PFSK-1 (cell line): ENCODE measurements around the gene DDX56.

ENCODE experiments used
- FOXP2 ChIP-seq: optimal IDR thresholded peaks from 2 replicates; pipeline ENCODE3; 2011; ENCODE audit warnings: borderline replicate concordance, control low read depth, inconsistent platforms; ENCODE audit not compliant: insufficient read depth; ENCODE audit errors: extremely low read length, extremely low read depth
- POLR2AphosphoS5 ChIP-seq: IDR thresholded peaks from 2 replicates; pipeline ENCODE4 v1.6.1; 2012; ENCODE audit warnings: low read depth, mild to moderate bottlenecking, control low read depth, low read length, moderate library complexity
- SIN3A ChIP-seq: IDR thresholded peaks from 2 replicates; pipeline ENCODE4 v1.6.1; 2012; ENCODE audit warnings: mild to moderate bottlenecking, low read length, moderate library complexity, borderline replicate concordance; ENCODE audit not compliant: insufficient read depth
- TAF1 ChIP-seq: IDR thresholded peaks from 2 replicates; pipeline ENCODE4 v1.6.1; 2012; ENCODE audit warnings: low read length, control low read depth, borderline replicate concordance; ENCODE audit not compliant: insufficient read depth
- TF ChIP-seq, protein P1 (sequence below), 2 experiments: IDR thresholded peaks; 2 replicates each; pipeline versions ENCODE4 v1.6.1 to v1.8.0; 2011 to 2012; ENCODE audit warnings: low read depth in 2 of 2, low read length in 2 of 2, control low read depth in 1 of 2, inconsistent platforms in 1 of 2, mild to moderate bottlenecking in 1 of 2, moderate library complexity in 1 of 2; ENCODE audit not compliant: insufficient read depth in 1 of 2

The DDX56 gene

DNA sequence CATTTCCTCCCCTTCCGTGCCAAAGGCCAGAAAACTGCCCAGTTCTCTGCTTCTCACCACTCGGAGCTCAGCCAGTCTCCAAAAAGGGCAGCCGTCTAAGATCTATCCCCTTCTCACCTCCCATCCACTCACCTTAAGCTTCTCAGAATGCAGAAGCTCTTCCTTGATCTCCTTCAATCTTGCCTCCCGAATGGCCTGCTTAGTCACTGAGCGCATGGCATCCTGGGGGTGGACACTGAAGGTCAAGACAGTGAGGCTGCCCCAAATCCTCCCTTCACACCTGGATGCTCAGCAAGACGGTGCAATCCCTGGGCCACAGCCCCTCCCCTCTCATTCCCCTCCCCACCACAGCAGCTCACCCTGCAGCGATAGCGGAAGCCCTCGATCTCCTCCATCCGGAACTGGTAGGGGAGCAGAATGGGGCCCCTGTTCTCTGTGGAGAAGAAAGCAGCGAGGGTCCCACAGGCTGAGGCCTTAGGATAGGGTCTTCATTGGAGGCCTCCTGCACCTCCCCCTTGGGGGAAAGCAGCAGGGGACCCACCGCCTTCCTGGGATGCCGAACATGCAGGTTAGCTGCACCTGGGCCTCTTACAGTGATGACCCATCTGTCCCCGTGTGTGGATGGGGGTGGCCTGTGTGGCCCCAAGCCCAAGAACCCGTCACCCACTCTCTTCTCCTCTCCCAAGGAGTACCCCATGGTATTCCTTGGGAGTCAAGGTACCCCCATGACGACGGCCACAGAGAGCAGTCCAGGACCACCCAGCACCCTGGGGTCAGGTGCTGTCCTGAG is 4.7 kb downstream of the DDX56 start:
- no peak for TF ChIP-seq FOXP2
- no peak for TF ChIP-seq POLR2AphosphoS5
- TF ChIP-seq, protein P1, sequence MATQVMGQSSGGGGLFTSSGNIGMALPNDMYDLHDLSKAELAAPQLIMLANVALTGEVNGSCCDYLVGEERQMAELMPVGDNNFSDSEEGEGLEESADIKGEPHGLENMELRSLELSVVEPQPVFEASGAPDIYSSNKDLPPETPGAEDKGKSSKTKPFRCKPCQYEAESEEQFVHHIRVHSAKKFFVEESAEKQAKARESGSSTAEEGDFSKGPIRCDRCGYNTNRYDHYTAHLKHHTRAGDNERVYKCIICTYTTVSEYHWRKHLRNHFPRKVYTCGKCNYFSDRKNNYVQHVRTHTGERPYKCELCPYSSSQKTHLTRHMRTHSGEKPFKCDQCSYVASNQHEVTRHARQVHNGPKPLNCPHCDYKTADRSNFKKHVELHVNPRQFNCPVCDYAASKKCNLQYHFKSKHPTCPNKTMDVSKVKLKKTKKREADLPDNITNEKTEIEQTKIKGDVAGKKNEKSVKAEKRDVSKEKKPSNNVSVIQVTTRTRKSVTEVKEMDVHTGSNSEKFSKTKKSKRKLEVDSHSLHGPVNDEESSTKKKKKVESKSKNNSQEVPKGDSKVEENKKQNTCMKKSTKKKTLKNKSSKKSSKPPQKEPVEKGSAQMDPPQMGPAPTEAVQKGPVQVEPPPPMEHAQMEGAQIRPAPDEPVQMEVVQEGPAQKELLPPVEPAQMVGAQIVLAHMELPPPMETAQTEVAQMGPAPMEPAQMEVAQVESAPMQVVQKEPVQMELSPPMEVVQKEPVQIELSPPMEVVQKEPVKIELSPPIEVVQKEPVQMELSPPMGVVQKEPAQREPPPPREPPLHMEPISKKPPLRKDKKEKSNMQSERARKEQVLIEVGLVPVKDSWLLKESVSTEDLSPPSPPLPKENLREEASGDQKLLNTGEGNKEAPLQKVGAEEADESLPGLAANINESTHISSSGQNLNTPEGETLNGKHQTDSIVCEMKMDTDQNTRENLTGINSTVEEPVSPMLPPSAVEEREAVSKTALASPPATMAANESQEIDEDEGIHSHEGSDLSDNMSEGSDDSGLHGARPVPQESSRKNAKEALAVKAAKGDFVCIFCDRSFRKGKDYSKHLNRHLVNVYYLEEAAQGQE (IDR thresholded peaks at IDR 0.05; ENCODE audit: insufficient read depth in 1 of 2, low read depth in 2 of 2, low read length in 2 of 2): no peak
- no peak for TF ChIP-seq SIN3A
- TF ChIP-seq TAF1: no peak

DNA sequence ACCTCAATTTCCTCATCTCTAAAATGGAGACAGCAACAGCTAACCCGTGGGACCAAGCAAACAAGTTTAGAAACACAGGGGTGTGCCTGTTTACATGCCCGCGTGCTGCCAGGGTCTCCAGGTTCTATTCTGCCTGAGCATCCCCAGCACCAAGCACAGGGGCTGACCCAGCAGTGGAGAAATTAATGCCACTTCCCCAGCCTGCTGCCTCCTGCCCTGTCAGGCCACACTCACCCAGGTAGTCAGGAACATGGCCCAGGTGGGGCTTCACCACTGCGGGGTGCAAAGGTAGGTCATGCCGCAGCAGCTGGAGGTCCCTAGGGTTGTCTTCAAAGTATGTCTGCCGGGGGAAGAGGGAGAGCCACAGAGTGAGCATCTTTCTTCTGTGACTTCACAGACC is 5.8 kb downstream of the DDX56 start:
- 0 out of 2 replicates have a peak, but pooled peaks have one; percentile 14 for TF ChIP-seq POLR2AphosphoS5
- TF ChIP-seq, protein P1 (IDR thresholded peaks at IDR 0.05; ENCODE audit: insufficient read depth in 1 of 2, low read depth in 2 of 2, low read length in 2 of 2): no peak

DNA sequence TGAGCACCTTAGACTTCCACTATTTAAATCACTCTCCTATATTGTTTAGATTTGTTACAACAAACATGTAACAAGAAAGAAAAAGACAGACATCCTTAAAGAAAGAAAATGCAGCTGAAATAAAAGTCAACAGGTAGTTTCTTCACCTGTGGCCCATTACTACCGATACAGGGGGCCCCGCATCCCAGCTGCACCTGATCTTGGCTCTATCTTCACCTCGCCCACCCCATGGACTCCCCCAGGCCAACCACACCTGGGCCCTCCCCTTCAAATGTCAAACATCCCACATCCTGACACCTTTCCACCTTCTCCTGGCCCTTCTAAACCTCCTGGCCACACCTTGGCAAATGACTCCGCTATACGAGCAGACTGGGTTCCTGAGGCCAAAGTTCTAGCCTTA is 7.0 kb downstream of the DDX56 start:
- TF ChIP-seq TAF1: no peak
- TF ChIP-seq FOXP2: no peak
- no peak for TF ChIP-seq SIN3A
- no peak for TF ChIP-seq POLR2AphosphoS5
- TF ChIP-seq, protein P1 (IDR thresholded peaks at IDR 0.05; ENCODE audit: insufficient read depth in 1 of 2, low read depth in 2 of 2, low read length in 2 of 2): no peak

DNA sequence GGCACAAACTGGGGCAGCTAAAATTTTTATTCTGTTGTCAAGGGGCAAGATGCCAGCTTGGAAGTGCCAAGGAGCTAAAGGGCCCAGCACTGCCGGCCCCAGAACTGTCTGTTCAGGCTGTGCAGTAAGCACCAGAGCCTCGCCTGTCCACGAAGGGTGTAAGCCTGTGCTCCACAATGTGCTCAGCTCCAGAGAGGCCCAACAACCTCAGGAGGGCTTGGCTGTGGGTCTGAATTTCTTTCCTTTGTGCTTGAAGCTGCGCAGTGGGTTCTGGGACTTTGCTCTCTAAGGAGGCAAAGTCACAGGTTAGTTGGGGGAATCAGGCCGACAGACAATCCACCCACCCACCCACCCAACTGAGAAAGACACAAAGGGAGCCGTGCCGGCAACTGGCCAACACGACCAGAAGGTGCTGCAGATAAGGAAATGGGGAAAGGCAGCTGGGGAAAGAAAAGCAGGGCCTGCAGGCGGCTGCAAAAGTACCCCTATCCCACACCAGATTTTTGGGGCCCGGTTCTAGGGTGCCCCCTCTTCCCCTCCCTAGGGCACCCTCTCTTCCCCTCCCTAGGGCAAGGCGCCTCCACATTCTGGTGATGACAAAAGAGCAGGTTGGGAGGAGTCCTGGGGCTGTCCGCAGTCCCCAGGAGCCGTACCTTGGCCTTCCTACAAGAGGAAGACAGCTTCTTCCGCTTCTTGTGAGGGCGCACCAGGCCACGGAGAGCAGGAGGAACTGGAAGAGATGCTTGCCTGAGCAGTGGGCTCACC is 7.7 kb downstream of the DDX56 start:
- TF ChIP-seq POLR2AphosphoS5 (no peak), FOXP2 (no peak), TAF1 (no peak), SIN3A (no peak)
- TF ChIP-seq, protein P1 (IDR thresholded peaks at IDR 0.05; ENCODE audit: insufficient read depth in 1 of 2, low read depth in 2 of 2, low read length in 2 of 2): no peak
